Measurements from ENCODE around the gene USP25.

The USP25 gene

GRCh38 chr21:15820327-15820726, 90.5 kb downstream of the USP25 start:
- DNase-seq (ENCODE audit: low read depth) = no peak

GRCh38 chr21:15820852-15821379, 91.1 kb downstream of the USP25 start:
- DNase-seq (ENCODE audit: low read depth) = no peak

GRCh38 chr21:15823486-15824150, 93.8 kb downstream of the USP25 start:
- DNase-seq (ENCODE audit: low read depth) = no peak

GRCh38 chr21:15825700-15826099, 95.9 kb downstream of the USP25 start:
- no peak for DNase-seq (ENCODE audit: low read depth)

GRCh38 chr21:15826147-15826780, 96.5 kb downstream of the USP25 start:
- no peak for DNase-seq (ENCODE audit: low read depth)

GRCh38 chr21:15826908-15827601, 97.3 kb downstream of the USP25 start:
- no peak for DNase-seq (ENCODE audit: low read depth)

- DNase-seq (ENCODE audit: low read depth) = no peak
Observed at GRCh38 chr21:15831497-15831896, 101.7 kb downstream of the USP25 start.

- no peak for DNase-seq (ENCODE audit: low read depth)
Observed at GRCh38 chr21:15837645-15838044, 107.9 kb downstream of the USP25 start.

- no peak for DNase-seq (ENCODE audit: low read depth)
Observed at GRCh38 chr21:15839026-15839425, 109.2 kb downstream of the USP25 start.

- DNase-seq (ENCODE audit: low read depth) = no peak
Observed at GRCh38 chr21:15839601-15840000, 109.8 kb downstream of the USP25 start.

- DNase-seq (ENCODE audit: low read depth) = no peak
Observed at GRCh38 chr21:15840406-15840805, 110.6 kb downstream of the USP25 start.

- no peak for DNase-seq (ENCODE audit: low read depth)
Observed at GRCh38 chr21:15841856-15842564, 112.2 kb downstream of the USP25 start.

GRCh38 chr21:15842565-15842880, 112.7 kb downstream of the USP25 start:
- no peak for DNase-seq (ENCODE audit: low read depth)

GRCh38 chr21:15843766-15844165, 114.0 kb downstream of the USP25 start:
- no peak for DNase-seq (ENCODE audit: low read depth)

GRCh38 chr21:15848634-15849560, 119.1 kb downstream of the USP25 start:
- no peak for DNase-seq (ENCODE audit: low read depth)

GRCh38 chr21:15849927-15850326, 120.1 kb downstream of the USP25 start:
- DNase-seq (ENCODE audit: low read depth) = no peak

- DNase-seq (ENCODE audit: low read depth) = no peak
Observed at GRCh38 chr21:15850645-15851044, 120.9 kb downstream of the USP25 start.

GRCh38 chr21:15852146-15852545, 122.4 kb downstream of the USP25 start:
- DNase-seq (ENCODE audit: low read depth) = no peak

GRCh38 chr21:15853126-15853525, 123.3 kb downstream of the USP25 start:
- DNase-seq (ENCODE audit: low read depth) = no peak

- DNase-seq (ENCODE audit: low read depth) = no peak
Observed at GRCh38 chr21:15856813-15857212, 127.0 kb downstream of the USP25 start.

- DNase-seq (ENCODE audit: low read depth) = no peak
Observed at GRCh38 chr21:15857740-15858139, 128.0 kb downstream of the USP25 start.

GRCh38 chr21:15860541-15860940, 130.8 kb downstream of the USP25 start:
- no peak for DNase-seq (ENCODE audit: low read depth)
